D721Med (cell line): ENCODE results near the gene AUTS2.

ENCODE experiments used
- DNase-seq: peaks from one replicate; pipeline ENCODE4 v3.0.0; 2011; ENCODE audit warnings: low spot score; ENCODE audit not compliant: insufficient read length
- FAIRE-seq: peaks from 2 replicates; lab custom pipeline; 2011; peaks lifted over from hg19 to GRCh38; lab: Jason Lieb, UNC
- TF ChIP-seq, protein P1 (sequence below): IDR thresholded peaks from 2 replicates; pipeline ENCODE4 v1.5.1; 2012; ENCODE audit warnings: mild to moderate bottlenecking, control low read depth; ENCODE audit not compliant: insufficient read depth; ENCODE audit errors: missing control alignments

Gene AUTS2

DNA sequence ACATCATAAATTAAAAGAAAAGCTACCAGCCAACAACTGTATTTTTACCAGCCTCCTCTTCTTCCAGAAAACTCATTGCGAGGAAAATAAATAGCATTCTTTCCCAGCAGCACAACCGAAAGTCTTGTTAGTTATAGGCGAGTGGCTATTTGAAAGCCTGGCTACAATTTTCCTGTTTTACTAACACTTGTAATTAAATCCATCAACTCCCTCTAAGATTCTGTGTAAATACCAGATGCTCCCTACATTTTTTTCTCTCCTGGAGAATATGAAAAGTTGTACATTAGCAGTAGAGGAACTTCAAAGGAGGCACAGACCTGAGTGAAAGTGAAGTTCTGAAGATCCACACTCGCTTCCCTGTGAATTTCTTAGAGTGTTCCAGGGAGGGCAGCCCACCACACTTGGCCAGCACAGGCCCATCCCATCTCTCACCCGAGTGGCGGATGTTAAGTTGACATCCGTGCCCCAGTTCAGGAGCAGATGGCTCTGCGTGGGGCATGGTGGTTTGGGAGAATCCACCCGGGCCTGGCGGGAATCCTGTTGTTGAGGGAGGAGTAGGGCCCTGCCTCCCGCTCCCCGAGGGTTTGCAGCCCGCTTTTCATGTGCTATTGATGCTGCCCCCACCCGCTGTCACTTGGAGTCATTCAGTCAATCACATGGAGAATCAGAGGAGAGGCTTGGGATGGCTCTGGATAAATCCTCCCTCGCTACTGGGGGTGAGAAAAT is 1082.6 kb downstream of the AUTS2 start:
- FAIRE-seq: no peak
- no peak for DNase-seq
- TF ChIP-seq, protein P1, sequence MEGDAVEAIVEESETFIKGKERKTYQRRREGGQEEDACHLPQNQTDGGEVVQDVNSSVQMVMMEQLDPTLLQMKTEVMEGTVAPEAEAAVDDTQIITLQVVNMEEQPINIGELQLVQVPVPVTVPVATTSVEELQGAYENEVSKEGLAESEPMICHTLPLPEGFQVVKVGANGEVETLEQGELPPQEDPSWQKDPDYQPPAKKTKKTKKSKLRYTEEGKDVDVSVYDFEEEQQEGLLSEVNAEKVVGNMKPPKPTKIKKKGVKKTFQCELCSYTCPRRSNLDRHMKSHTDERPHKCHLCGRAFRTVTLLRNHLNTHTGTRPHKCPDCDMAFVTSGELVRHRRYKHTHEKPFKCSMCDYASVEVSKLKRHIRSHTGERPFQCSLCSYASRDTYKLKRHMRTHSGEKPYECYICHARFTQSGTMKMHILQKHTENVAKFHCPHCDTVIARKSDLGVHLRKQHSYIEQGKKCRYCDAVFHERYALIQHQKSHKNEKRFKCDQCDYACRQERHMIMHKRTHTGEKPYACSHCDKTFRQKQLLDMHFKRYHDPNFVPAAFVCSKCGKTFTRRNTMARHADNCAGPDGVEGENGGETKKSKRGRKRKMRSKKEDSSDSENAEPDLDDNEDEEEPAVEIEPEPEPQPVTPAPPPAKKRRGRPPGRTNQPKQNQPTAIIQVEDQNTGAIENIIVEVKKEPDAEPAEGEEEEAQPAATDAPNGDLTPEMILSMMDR: no peak

- DNase-seq (no peak), FAIRE-seq (no peak)
- TF ChIP-seq, protein P1: no peak
Measured at GRCh38 chr7:70681469-70682350, 1083.4 kb downstream of the AUTS2 start.

DNA sequence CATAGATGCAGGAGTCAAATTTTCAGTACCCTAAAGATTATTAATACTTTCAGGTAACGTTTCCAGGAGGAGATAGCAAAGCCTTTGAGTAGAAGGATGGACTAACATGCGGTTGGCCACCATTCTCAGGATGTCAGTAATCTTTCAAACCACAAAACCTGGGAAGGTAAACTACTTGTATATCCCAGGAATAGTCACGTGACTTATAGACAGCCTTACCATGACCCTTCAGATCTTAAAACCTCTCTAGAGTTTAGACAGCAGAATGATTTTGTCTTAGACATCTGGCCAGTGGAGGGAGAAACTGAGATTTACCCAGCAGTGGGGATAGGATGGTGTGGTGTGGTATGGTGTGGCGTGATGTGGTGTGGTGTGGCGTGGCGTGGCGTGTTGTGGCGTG is 1085.9 kb downstream of the AUTS2 start:
- TF ChIP-seq, protein P1: no peak
- DNase-seq: no peak
- FAIRE-seq: no peak

DNA sequence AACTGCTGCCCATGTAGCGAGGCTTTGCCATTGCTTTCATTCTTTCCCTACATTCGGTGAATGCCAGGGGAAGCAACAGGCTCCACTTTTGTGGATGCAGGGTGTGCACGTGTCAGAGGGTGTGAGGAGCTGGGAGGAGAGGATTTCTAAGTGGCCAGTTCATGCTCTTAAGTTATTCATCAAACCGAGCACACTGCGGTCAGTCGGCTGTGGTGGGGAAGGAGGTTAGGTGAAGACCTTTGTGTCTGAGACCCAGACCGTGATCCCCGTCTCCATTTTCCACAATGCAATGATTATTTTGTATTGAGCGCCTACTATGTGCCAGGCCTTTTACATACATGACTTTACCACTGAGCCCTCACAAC is 1095.0 kb downstream of the AUTS2 start:
- TF ChIP-seq, protein P1: no peak
- FAIRE-seq: no peak
- no peak for DNase-seq

- TF ChIP-seq, protein P1: no peak
- no peak for FAIRE-seq
- peak; percentile 35 for DNase-seq
Measured at GRCh38 chr7:70693686-70694433, 1095.6 kb downstream of the AUTS2 start.

DNA sequence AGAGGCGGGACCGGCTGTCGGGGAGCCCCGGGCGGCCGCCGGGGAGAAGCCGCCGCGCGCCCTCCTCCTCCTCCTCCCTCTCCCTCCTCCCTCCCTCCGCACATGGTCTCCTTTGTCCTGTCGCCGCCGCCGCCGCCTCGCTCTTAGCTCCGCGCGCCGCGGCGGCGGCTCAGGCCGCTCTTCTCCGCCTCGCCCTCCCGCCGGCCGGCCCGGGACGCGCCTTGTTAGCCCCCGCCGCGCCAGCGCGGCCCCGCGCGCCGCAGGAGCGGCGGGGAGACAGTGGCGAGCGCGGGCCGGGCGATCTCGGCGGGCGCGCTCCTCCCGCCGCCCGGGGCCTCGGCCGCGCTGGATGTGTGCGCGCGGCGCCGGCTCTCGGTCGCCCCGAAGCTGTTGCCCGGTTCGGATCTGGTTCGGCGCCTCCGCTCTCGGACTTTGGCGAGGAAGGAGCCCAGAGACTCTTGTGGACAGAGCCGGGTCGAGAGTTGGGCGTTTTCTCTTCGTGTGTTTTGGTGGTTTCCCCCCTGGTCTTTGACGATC is 1096.2 kb downstream of the AUTS2 start:
- DNase-seq (no peak), FAIRE-seq (no peak)
- TF ChIP-seq, protein P1: no peak
